Activated CD4-positive, alpha-beta T cell treated with anti-CD3 and anti-CD28 coated beads for 4 hours (primary cell): ENCODE measurements around the gene KRT72.

Source experiments
- DNase-seq, 2 donors: peaks; one replicate each; pipeline ENCODE4 v3.0.0-alpha.2; 2020

KRT72 gene

GRCh38 chr12:52575256-52575655, 26.0 kb downstream of the KRT72 start:
- no peak for DNase-seq

- DNase-seq, result no peak
Measured at GRCh38 chr12:52573743-52574142, 27.5 kb downstream of the KRT72 start, which contains the start of gene KRT74. TSS of gene KRT74 (minus strand) at chr12:52573843. CDS start at chr12:52573777, 66 bp downstream.

GRCh38 chr12:52573306-52573705, 28.0 kb downstream of the KRT72 start:
- DNase-seq, result no peak

GRCh38 chr12:52570511-52570910, 30.8 kb downstream of the KRT72 start:
- DNase-seq, result no peak

GRCh38 chr12:52568111-52568510, 33.2 kb downstream of the KRT72 start:
- DNase-seq, result no peak

- DNase-seq, result no peak
Measured at GRCh38 chr12:52566847-52567291, 34.4 kb downstream of the KRT72 start.

- DNase-seq, result no peak
Measured at GRCh38 chr12:52564582-52564981, 36.7 kb downstream of the KRT72 start.

GRCh38 chr12:52561880-52562449, 39.3 kb downstream of the KRT72 start:
- DNase-seq, result no peak

- DNase-seq, result no peak
Measured at GRCh38 chr12:52559979-52560378, 41.3 kb downstream of the KRT72 start.

- DNase-seq, result no peak
Measured at GRCh38 chr12:52558781-52559445, 42.4 kb downstream of the KRT72 start.

GRCh38 chr12:52557476-52557875, 43.8 kb downstream of the KRT72 start:
- no peak for DNase-seq

GRCh38 chr12:52555577-52555976, 45.7 kb downstream of the KRT72 start:
- no peak for DNase-seq

- DNase-seq, result no peak
Measured at GRCh38 chr12:52552681-52553195, 48.5 kb downstream of the KRT72 start, which contains the start of gene KRT71. TSS of gene KRT71 (minus strand) at chr12:52553145. CDS start at chr12:52553077, 68 bp downstream.

GRCh38 chr12:52552055-52552454, 49.2 kb downstream of the KRT72 start:
- no peak for DNase-seq

GRCh38 chr12:52551216-52551865, 49.9 kb downstream of the KRT72 start:
- DNase-seq, result no peak

- no peak for DNase-seq
Measured at GRCh38 chr12:52546126-52546525, 55.1 kb downstream of the KRT72 start.

GRCh38 chr12:52543985-52544883, 57.0 kb downstream of the KRT72 start:
- DNase-seq, result no peak

GRCh38 chr12:52542785-52543318, 58.4 kb downstream of the KRT72 start:
- DNase-seq, result no peak

GRCh38 chr12:52542157-52542556, 59.1 kb downstream of the KRT72 start:
- no peak for DNase-seq

GRCh38 chr12:52541709-52542108, 59.6 kb downstream of the KRT72 start:
- DNase-seq, result no peak

- DNase-seq, result no peak
Measured at GRCh38 chr12:52540531-52540930, 60.7 kb downstream of the KRT72 start.

GRCh38 chr12:52539821-52540173, 61.5 kb downstream of the KRT72 start:
- no peak for DNase-seq
